GM12878 (cell line): ENCODE measurements around the gene TEF. TPM values are rescaled to one million over a fixed set of nuclear protein-coding genes. Genes with fewer than 3 reads are reported as not detected.
A peak's percentile ranks its signal among the peaks of the same experiment; 100 is the strongest.

Source experiments
- IKZF1 ChIP-seq: fragments of 450-650 bp; conservative IDR thresholded peaks from 2 replicates; pipeline ENCODE4 v1.6.1; 2017; ENCODE audit warnings: antibody characterized with exemption, mild to moderate bottlenecking
- NFYA ChIP-seq: IDR thresholded peaks from 2 replicates; pipeline ENCODE4 v1.6.1; 2011; ENCODE audit warnings: low read depth, mild to moderate bottlenecking, low read length, improper control_type of control experiment, borderline replicate concordance
- NR2F1 ChIP-seq: fragments of 450-650 bp; conservative IDR thresholded peaks from 2 replicates; pipeline ENCODE4 v1.6.1; 2017; ENCODE audit warnings: mild to moderate bottlenecking
- ZBED1 ChIP-seq: IDR thresholded peaks from 2 replicates; pipeline ENCODE4 v1.6.1; 2016; ENCODE audit warnings: borderline replicate concordance
- polyA plus RNA-seq, 11 experiments: library from polyadenylated mRNA; depleted of rRNA in 4 of 11; unstranded in 6 of 11; stranded (reverse) in 5 of 11; fragments of >200 nt; fragmentation: Nextera tagmentation in 4 of 11; fragmentation: Illumina TruSeq in 1 of 11; extraction: Ambion mirVana in 4 of 11; extraction: Trizol in 1 of 11; gene quantifications; 1 replicate in 1 of 11; 2 replicates in 10 of 11; pipeline versions ENCODE4 v1.2.1 to v1.2.3, GENCODE V29; 2011 to 2016; ENCODE audit warnings: inconsistent platforms in 2 of 11, missing spikeins in 2 of 11, low read depth in 1 of 11
- total RNA-seq, 4 experiments: library from RNA; depleted of rRNA in 3 of 4; stranded (reverse); fragments of >200 nt in 3 of 4; fragmentation: Illumina TruSeq in 1 of 4; extraction: Trizol in 1 of 4; gene quantifications; 2 replicates each; pipeline versions ENCODE4 v1.2.1 to v1.2.3, GENCODE V29; 2013 to 2021
- TF ChIP-seq, protein P1 (sequence below): fragments of 450-650 bp; IDR thresholded peaks from 2 replicates; pipeline ENCODE4 v1.6.1; 2017; ENCODE audit warnings: mild to moderate bottlenecking, moderate library complexity
- TF ChIP-seq, protein P2 (sequence below): IDR thresholded peaks from 2 replicates; pipeline ENCODE4 v1.6.1; 2012; ENCODE audit warnings: low read depth, low read length, improper control_type of control experiment

The TEF gene
- total and polyA plus RNA-seq, 10 of the 15 experiments (the other 5 are each of a cell fraction or from before 2014, with no cell fraction given), result 0.23 to 4.9 (median 3.2) TPM

DNA sequence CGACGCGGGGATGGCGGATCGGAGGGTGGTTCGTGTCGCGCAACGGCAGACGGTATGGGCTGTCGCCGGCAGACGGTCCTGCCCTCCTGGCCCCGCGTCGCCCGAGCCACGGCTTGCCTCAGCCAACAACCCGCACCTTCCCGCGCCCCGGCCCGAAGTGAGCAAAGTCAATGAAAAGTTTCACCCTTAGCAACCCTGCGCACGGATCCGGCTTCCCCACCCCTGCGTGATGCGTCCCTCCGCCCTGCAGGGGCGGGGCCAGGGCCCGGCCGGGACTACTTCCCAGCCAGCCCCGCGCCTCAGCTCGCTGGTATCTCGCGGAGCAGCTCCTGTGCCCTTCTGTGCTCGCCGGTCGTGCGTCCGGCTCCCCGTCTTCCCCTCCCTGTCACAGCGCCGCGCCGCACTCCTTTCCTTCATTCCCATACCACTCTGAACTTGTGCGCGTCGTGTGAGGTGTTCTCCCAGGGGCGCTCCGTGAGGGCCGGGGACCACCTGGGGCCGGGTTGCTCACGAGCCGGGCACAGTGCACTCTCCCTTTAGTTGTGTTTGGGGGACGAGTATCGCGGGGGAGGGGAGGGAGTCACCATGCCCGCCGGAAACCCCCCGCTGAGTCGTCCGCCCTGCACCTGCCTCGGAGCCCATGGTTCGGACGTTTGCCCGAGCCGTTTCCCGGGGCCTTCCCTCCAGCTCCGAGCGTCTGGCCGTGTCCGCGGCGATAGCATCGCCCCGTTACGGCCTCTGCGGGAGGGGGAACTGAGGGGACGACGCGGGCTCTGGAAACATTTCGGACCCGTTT lies 65.1 kb downstream of the TEF start, which contains the start of gene TOB2 (continued):
- TF ChIP-seq, protein P1, sequence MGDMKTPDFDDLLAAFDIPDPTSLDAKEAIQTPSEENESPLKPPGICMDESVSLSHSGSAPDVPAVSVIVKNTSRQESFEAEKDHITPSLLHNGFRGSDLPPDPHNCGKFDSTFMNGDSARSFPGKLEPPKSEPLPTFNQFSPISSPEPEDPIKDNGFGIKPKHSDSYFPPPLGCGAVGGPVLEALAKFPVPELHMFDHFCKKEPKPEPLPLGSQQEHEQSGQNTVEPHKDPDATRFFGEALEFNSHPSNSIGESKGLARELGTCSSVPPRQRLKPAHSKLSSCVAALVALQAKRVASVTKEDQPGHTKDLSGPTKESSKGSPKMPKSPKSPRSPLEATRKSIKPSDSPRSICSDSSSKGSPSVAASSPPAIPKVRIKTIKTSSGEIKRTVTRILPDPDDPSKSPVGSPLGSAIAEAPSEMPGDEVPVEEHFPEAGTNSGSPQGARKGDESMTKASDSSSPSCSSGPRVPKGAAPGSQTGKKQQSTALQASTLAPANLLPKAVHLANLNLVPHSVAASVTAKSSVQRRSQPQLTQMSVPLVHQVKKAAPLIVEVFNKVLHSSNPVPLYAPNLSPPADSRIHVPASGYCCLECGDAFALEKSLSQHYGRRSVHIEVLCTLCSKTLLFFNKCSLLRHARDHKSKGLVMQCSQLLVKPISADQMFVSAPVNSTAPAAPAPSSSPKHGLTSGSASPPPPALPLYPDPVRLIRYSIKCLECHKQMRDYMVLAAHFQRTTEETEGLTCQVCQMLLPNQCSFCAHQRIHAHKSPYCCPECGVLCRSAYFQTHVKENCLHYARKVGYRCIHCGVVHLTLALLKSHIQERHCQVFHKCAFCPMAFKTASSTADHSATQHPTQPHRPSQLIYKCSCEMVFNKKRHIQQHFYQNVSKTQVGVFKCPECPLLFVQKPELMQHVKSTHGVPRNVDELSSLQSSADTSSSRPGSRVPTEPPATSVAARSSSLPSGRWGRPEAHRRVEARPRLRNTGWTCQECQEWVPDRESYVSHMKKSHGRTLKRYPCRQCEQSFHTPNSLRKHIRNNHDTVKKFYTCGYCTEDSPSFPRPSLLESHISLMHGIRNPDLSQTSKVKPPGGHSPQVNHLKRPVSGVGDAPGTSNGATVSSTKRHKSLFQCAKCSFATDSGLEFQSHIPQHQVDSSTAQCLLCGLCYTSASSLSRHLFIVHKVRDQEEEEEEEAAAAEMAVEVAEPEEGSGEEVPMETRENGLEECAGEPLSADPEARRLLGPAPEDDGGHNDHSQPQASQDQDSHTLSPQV, result 0 out of 2 replicates have a peak, but pooled peaks have one; percentile 31
- TF ChIP-seq, protein P2, sequence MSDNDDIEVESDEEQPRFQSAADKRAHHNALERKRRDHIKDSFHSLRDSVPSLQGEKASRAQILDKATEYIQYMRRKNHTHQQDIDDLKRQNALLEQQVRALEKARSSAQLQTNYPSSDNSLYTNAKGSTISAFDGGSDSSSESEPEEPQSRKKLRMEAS, result peak; percentile 77; the same call in 1 of the 2 replicates
- peak; percentile 81 for TF ChIP-seq IKZF1
- 0 out of 2 replicates have a peak, but pooled peaks have one; percentile 86 for TF ChIP-seq ZBED1
- TF ChIP-seq NFYA, result no peak
- peak; percentile 91 for TF ChIP-seq NR2F1
